ENCODE data around the gene MBP.

MBP gene

GRCh38 chr18:77113361-77114151 is 19.0 kb downstream of the MBP start:
- no peak for DNase-seq

- DNase-seq: no peak
These were observed 19.9 kb downstream of the MBP start for GRCh38 chr18:77112747-77113092.

GRCh38 chr18:77111951-77112746 is 20.4 kb downstream of the MBP start:
- no peak for DNase-seq

- DNase-seq: no peak
These were observed 21.1 kb downstream of the MBP start for GRCh38 chr18:77111449-77111848.

DNA sequence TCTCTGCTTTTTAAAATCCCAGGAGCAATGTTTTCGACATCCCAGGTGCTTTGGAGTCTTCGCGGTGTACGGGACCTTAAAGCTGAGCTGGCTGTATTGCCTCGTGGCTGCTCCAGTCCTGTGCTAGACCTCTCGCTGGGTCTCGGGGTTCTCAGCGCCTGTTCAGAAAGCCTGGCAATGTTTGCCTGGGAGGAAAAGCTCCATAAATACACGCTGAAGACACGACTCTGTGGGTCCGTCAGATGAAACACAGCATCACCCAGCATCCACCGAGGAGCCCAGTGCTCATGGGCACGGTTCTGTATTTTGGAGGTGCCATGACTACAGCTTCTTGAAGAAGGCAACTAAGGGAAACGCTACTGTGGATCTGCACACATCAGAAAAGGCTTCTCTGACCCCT is 21.6 kb downstream of the MBP start:
- DNase-seq: no peak

- no peak for DNase-seq
These were observed 22.2 kb downstream of the MBP start for GRCh38 chr18:77110400-77110799.

DNA sequence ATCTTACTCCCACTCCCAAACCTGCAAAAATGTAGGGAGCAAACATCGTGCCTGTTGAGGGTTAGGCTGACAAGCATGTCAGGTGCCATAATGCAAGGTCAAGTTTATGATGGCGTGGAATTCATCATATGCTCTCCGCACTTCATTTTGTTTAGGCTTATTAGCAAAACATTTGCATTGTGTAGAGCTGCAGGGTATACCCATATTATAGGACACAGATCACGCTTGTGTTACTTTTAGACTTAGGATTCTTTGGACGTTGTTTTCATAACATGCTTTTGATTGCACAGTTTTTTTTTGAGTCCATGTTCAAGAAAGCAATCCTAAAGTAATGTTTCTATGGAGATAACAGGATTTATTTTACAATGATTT is 22.9 kb downstream of the MBP start:
- no peak for DNase-seq

- no peak for DNase-seq
These were observed 23.5 kb downstream of the MBP start for GRCh38 chr18:77108821-77109647.

GRCh38 chr18:77108001-77108692 is 24.4 kb downstream of the MBP start:
- peak; percentile 10 for DNase-seq

- no peak for DNase-seq
These were observed 25.3 kb downstream of the MBP start for GRCh38 chr18:77107292-77107691.

DNA sequence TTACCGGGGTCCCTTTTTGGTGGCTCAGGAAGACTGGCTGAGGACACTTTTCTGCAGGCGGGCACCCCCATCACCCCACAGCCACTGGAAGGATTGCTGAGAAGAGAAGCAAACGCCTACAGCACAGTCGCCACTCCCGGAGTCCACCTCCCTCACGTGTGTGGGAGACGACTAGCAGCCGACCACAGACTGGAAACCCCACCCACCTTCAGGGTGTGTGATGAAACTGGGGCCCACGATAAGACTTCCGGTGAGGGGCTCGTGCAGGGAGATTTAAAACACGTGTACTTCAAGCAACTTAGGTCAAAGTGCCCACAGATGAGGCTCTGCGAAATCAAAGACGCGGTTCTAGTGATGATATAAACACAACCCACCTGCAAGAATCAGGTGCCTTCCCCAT is 26.3 kb downstream of the MBP start:
- no peak for DNase-seq

DNA sequence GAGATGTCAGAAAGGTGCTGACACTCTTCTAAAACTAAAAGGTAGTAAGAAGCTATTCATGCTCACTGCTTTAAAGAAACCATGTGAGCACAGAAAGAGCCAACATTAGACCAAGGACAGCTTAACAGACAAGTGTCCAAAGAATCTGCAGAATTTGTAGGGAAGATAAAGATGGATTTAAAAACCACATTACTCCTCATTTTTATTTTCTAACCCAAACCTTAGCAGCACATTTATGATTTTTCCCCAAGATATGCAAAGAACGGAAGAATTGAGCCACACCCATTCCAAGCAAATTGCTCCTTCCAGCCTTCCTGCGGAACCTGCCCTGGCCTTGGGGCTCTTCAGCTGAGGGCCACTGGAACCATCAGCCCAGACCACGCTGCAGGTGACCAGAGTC is 26.9 kb downstream of the MBP start:
- DNase-seq: no peak

- DNase-seq: no peak
These were observed 27.6 kb downstream of the MBP start for GRCh38 chr18:77105028-77105427.

DNA sequence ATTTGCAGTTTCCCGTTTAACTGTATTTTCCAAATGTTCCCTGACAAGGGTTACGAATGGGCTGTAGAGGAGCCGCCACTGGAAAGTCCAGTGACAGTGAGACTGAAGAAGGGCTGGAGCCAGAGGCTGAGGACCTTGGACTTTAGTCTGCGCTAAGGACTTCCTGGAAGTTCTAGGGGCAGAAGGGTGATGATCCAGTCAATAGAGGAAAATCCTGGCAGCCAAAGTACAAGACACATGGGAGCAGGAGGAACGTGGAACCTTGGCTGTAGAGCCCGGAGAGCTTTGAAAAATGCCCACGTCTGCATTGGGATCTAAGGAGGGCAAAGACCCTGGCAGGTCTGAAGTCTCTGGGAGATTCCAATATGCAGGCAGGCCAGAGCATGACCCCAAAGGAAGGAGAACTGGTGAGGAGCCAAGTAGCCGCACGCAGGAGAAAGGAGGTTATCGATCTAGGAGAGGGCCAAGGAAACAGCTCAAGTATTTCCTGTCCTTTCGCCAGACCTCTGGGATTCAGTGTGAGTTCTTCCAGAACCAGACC is 28.5 kb downstream of the MBP start:
- no peak for DNase-seq

- no peak for DNase-seq
These were observed 29.3 kb downstream of the MBP start for GRCh38 chr18:77103187-77103850.

- DNase-seq: no peak
These were observed 30.1 kb downstream of the MBP start for GRCh38 chr18:77102259-77103040.

DNA sequence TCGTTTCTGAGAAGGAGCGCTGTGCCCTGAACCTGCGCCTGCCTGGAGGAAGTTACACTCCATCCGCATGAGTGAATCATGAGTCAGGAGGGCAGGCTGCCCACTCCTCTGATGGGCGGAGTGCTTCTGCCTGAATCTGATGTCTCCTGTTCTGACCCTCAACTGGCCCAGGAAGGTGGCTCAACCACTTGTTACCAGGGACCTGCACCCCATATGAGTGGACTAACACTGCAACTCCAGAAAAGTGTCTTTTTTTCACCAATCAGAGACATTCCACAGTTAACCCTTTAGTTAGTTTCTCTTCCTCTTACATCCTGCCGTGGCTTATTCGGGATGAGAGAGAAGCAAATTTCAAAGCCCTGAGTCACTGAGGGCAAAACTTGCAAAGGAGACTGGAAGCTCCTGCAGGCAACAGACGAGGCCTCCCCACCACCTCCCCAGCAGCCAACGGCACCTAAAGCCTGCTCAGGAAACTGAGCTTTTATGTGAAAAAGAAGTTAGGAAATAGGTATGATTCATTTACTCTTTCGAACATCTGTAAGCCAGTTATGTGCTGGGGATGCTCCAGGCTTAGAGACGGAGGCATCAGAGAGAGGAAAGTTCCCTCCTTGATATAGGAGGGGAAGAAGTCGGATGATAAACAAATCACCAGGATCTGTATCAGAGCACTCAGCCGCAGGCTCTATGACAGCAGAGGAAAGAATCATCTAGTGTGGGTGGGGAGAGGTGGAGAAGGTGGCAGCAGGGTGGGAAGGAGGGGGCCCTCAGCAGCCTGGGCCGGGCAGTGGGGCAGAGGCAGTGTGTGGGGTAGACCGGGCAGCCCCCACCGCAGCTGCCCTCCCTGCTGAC is 30.9 kb downstream of the MBP start:
- no peak for DNase-seq

GRCh38 chr18:77100751-77101355 is 31.7 kb downstream of the MBP start:
- DNase-seq: no peak

GRCh38 chr18:77099485-77100370 is 32.9 kb downstream of the MBP start:
- no peak for DNase-seq

Measured in NCI-H2227 treated with DMSO at 0.1 percent for 48 hours (cell line).